Astrocyte (in vitro differentiated cells and primary cell): ENCODE measurements around the gene SLC8A2.

Source experiments
- EZH2 ChIP-seq: IDR thresholded peaks from 2 replicates; pipeline ENCODE4 v1.6.1; 2012; ENCODE audit warnings: mild to moderate bottlenecking, low read length, inconsistent platforms; ENCODE audit not compliant: insufficient read depth
- TF ChIP-seq, protein P1 (sequence below): IDR thresholded peaks from 2 replicates; pipeline ENCODE4 v1.5.1; 2011; ENCODE audit warnings: low read depth, mild to moderate bottlenecking, inconsistent platforms, low read length, moderate library complexity; ENCODE audit not compliant: insufficient read depth

DNA sequence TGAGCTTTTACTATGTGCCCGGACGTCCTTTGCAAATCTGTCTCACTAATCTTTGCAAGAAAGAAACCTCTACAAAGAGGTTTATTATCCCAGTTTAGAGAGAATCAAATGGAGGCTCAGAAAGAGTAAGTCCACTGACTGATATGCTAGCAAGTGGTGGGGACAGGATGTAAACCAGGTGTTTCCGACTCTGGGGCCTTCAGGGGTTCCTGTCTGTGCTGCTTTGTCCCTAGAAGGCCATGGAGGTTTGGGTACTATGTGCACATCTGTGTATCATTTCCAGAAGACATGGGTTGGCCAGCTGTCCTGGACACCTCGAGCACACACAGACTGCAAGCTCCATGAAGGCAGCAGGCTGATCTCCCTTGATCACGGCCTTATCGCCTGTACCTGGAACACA lies 13.5 kb upstream of the SLC8A2 start:
- TF ChIP-seq, protein P1, sequence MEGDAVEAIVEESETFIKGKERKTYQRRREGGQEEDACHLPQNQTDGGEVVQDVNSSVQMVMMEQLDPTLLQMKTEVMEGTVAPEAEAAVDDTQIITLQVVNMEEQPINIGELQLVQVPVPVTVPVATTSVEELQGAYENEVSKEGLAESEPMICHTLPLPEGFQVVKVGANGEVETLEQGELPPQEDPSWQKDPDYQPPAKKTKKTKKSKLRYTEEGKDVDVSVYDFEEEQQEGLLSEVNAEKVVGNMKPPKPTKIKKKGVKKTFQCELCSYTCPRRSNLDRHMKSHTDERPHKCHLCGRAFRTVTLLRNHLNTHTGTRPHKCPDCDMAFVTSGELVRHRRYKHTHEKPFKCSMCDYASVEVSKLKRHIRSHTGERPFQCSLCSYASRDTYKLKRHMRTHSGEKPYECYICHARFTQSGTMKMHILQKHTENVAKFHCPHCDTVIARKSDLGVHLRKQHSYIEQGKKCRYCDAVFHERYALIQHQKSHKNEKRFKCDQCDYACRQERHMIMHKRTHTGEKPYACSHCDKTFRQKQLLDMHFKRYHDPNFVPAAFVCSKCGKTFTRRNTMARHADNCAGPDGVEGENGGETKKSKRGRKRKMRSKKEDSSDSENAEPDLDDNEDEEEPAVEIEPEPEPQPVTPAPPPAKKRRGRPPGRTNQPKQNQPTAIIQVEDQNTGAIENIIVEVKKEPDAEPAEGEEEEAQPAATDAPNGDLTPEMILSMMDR = no peak
- no peak for TF ChIP-seq EZH2
